Erythroblast (primary cell): ENCODE measurements around the gene CHST9.

Experiments used
- GATA1 ChIP-seq: IDR thresholded peaks from 2 replicates; pipeline ENCODE4 v1.6.1; 2011; ENCODE audit warnings: low read depth, mild to moderate bottlenecking, control low read depth, low read length, moderate library complexity
- POLR2A ChIP-seq: IDR thresholded peaks from 2 replicates; pipeline ENCODE4 v1.6.1; 2011; ENCODE audit warnings: mild to moderate bottlenecking, low read length

GRCh38 chr18:27164905-27165304 is 20.2 kb downstream of the CHST9 start:
- TF ChIP-seq POLR2A (no peak), GATA1 (no peak)
